Gastroesophageal sphincter (tissue), 4 donors: Measurements from ENCODE around the gene ADD3. TPM values are rescaled to one million over a fixed set of nuclear protein-coding genes. Genes with fewer than 3 reads are reported as not detected.

Experiments
- ATAC-seq: fragments of 150-250 bp; one replicate; pipeline ENCODE4 v1.9.1; 2016; ENCODE audit warnings: mild to moderate bottlenecking, moderate library complexity
- H3K27ac ChIP-seq, 4 donors: fragments of 200-600 bp; sonication (generic) in 3 of 4; 1 replicate in 3 of 4; 2 replicates in 1 of 4; pipeline ENCODE4 v1.5.1; 2016 to 2019
- H3K27me3 ChIP-seq: fragments of 200-600 bp; sonication (generic); one replicate; pipeline ENCODE4 v1.5.1; 2019
- H3K36me3 ChIP-seq, 2 donors: fragments of 200-600 bp; sonication (generic); one replicate each; pipeline ENCODE4 v1.5.1; 2019; ENCODE audit warnings: control low read depth in 1 of 2
- H3K4me1 ChIP-seq, 3 donors: fragments of 200-600 bp; sonication (generic); 1 replicate in 2 of 3; 2 replicates in 1 of 3; pipeline ENCODE4 v1.5.1; 2016 to 2019; ENCODE audit warnings: control low read depth in 2 of 3
- H3K4me3 ChIP-seq, 2 donors: fragments of 200-600 bp; sonication (generic); one replicate each; pipeline ENCODE4 v1.5.1; 2019; ENCODE audit warnings: mild to moderate bottlenecking in 1 of 2, moderate library complexity in 1 of 2
- H3K9me3 ChIP-seq, 3 donors: fragments of 200-600 bp; sonication (generic); one replicate each; pipeline ENCODE4 v1.5.1; 2017 to 2019; ENCODE audit warnings: control low read depth in 2 of 3
- EP300 ChIP-seq: sonication (generic); formaldehyde crosslinking; IDR thresholded peaks from one replicate; pipeline ENCODE4 v1.6.1; 2017; ENCODE audit warnings: antibody characterized with exemption, mild to moderate bottlenecking
- POLR2A ChIP-seq, 2 donors: fragments of 450-650 bp; IDR thresholded peaks; one replicate each; pipeline ENCODE4 v1.6.1; 2017; ENCODE audit warnings: antibody characterized with exemption in 2 of 2, mild to moderate bottlenecking in 2 of 2, moderate library complexity in 1 of 2
- POLR2AphosphoS5 ChIP-seq: sonication (generic); formaldehyde crosslinking; IDR thresholded peaks from one replicate; pipeline ENCODE4 v1.6.1; 2017; ENCODE audit warnings: antibody characterized with exemption
- WGBS, 2 donors: methylation state at CpG; one replicate each; pipeline ENCODE4 v1.1.5; 2018; ENCODE audit warnings: low coverage in 1 of 2; 5-methylcytosine and 5-hydroxymethylcytosine counted together
- total RNA-seq, 4 donors: library from RNA; depleted of rRNA; stranded (reverse); fragments of >200 nt; gene quantifications; one replicate each; pipeline ENCODE4 v1.1.0, GENCODE V29; 2016
- TF ChIP-seq, protein P1 (sequence below), 4 experiments: fragments of 200-600 bp in 2 of 4; fragments of 450-650 bp in 2 of 4; sonication (generic) in 1 of 4; IDR thresholded peaks; one replicate each; pipeline ENCODE4 v1.5.1; 2017 to 2019; ENCODE audit warnings: antibody characterized with exemption in 4 of 4, mild to moderate bottlenecking in 2 of 4, moderate library complexity in 2 of 4

ADD3 gene
- total RNA-seq, 4 donors from 2014 or later: 50.3 to 277 (median 118) TPM

DNA sequence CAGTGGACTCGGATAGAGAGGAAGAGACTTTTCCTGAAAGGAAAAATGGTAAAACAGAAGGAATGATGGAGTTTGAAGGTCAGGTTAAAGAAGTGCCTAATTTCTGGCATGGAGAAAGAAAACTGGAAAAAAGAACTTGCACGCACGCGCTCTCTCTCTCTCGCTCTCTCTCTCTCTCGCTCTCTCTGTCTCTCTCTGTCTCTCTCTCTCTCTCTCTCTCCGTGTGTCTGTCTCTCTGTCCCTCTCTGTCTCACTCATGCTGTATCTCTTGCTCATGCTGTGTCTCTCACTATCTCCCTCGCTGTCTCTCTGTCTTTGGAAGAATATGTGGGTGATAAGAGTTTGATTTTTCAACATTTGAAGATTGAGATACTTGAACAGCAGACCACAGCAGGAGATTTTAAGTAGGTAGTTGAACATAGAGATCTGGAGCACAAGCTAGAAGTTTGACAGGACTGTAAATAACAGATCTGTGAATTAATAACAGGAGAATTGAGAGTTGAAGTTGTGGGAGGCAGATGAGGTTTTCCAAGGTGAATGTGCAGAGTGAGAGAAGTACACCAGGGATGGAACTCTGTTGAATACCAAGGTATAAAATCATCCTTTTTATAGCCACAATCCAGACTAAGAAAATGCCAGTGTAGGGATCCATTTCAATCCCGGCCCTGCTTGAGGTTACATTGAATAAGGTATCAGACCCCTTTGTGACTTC is 33.1 kb downstream of the ADD3 start:
- Histone ChIP-seq H3K27ac (no peak overlapping the region), H3K9me3 (no peaks in the 10 kb centered on the region), H3K4me3 (no peak overlapping the region), H3K4me1 (peaks cover 0 to 9% (median 2%) of the 10 kb centered on the region in 3 donors), H3K36me3 (no peaks in the 10 kb centered on the region), H3K27me3 (no peaks in the 10 kb centered on the region)
- ATAC-seq: no peak
- TF ChIP-seq POLR2AphosphoS5 (no peak), EP300 (no peak), POLR2A (IDR thresholded peaks at IDR 0.05) (no peak)
- TF ChIP-seq, protein P1, sequence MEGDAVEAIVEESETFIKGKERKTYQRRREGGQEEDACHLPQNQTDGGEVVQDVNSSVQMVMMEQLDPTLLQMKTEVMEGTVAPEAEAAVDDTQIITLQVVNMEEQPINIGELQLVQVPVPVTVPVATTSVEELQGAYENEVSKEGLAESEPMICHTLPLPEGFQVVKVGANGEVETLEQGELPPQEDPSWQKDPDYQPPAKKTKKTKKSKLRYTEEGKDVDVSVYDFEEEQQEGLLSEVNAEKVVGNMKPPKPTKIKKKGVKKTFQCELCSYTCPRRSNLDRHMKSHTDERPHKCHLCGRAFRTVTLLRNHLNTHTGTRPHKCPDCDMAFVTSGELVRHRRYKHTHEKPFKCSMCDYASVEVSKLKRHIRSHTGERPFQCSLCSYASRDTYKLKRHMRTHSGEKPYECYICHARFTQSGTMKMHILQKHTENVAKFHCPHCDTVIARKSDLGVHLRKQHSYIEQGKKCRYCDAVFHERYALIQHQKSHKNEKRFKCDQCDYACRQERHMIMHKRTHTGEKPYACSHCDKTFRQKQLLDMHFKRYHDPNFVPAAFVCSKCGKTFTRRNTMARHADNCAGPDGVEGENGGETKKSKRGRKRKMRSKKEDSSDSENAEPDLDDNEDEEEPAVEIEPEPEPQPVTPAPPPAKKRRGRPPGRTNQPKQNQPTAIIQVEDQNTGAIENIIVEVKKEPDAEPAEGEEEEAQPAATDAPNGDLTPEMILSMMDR (IDR thresholded peaks at IDR 0.05): no peak
- WGBS, 2 donors: 84 to 99% methylated on average over 7 to 9 of the region's 9 CpGs

DNA sequence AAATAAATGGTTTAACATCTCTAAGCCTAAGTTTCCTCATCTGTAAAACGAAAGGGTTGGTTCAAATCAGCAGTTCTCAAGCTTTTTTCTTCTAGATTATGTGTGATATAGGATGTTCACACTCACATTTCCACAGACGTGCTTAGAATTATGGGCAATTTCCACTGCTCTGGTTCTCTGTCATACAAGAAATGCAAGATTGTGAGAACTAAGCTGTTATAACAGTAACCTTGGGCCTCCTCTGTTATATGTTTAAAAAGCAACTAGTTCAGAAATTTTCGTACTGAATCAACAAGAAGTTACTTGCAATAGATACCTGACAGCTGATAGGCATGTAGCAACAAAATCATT is 33.7 kb downstream of the ADD3 start:
- H3K9me3 ChIP-seq: no peaks in the 10 kb centered on the region
- no peaks in the 10 kb centered on the region for H3K36me3 ChIP-seq
- H3K4me1 ChIP-seq: peaks cover 0 to 9% (median 2%) of the 10 kb centered on the region in 3 donors
- WGBS, 2 donors: 64 to 73% methylated on average over 3 of the region's 3 CpGs
- TF ChIP-seq, protein P1 (IDR thresholded peaks at IDR 0.05): no peak
- TF ChIP-seq EP300 (no peak), POLR2AphosphoS5 (no peak)
- H3K4me3 ChIP-seq: no peak overlapping the region
- no peak overlapping the region for H3K27ac ChIP-seq
- no peak for ATAC-seq
- H3K27me3 ChIP-seq: no peaks in the 10 kb centered on the region

DNA sequence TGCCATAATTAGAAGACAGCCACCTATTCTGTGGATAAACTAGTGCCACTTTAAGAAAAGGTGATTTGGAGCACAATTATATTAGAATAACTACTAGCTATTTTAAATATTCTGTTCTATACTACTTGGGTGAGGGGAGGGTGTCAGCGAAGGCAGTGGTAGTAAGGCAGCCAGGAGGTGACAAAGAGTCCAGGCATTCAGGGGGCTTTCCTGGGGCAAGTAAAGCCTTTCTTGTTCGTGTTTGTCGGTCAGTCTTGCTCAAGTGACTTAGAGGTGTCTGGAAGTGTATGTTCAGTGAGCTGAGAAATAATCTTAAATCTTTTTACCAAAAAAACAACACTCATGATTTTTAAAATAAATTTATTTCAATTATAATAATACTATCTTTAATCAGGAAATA is 34.4 kb downstream of the ADD3 start:
- Histone ChIP-seq H3K9me3 (no peaks in the 10 kb centered on the region), H3K36me3 (no peaks in the 10 kb centered on the region), H3K4me3 (no peak overlapping the region), H3K27me3 (no peaks in the 10 kb centered on the region), H3K27ac (no peak overlapping the region), H3K4me1 (peaks cover 0 to 9% (median 2%) of the 10 kb centered on the region in 3 donors)
- WGBS, 2 donors: 60 to 70% methylated on average over 3 of the region's 3 CpGs
- no peak for ATAC-seq
- TF ChIP-seq EP300: no peak
- TF ChIP-seq POLR2A (IDR thresholded peaks at IDR 0.05): no peak
- no peak for TF ChIP-seq POLR2AphosphoS5
- TF ChIP-seq, protein P1 (IDR thresholded peaks at IDR 0.05): no peak

DNA sequence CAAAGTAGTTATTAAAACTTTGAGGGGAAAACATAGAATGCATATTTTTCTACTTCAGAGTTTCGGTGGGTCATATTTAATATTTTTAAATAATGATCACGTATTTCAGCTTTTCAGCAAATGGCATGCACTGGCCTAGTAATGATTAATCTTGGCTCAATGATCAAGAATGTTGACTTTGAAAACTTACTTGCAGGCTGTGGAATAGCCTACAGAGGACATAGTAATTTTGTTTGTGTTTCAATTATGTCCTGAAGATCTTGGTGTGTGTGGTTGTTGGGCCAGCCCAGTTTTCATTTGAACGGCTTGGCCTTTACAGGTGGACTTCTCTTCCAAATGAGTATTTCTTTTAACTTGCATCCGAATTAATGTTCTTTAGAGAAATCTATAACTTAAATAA is 35.1 kb downstream of the ADD3 start:
- no peak overlapping the region for H3K4me3 ChIP-seq
- no peak for ATAC-seq
- H3K27me3 ChIP-seq: no peaks in the 10 kb centered on the region
- WGBS, 2 donors: 89 to 90% methylated on average over 4 of the region's 4 CpGs
- H3K9me3 ChIP-seq: no peaks in the 10 kb centered on the region
- H3K36me3 ChIP-seq: no peaks in the 10 kb centered on the region
- H3K4me1 ChIP-seq: peaks cover 0 to 9% (median 2%) of the 10 kb centered on the region in 3 donors
- TF ChIP-seq POLR2A (IDR thresholded peaks at IDR 0.05): no peak
- no peak for TF ChIP-seq POLR2AphosphoS5
- no peak for TF ChIP-seq EP300
- TF ChIP-seq, protein P1 (IDR thresholded peaks at IDR 0.05): no peak
- no peak overlapping the region for H3K27ac ChIP-seq

DNA sequence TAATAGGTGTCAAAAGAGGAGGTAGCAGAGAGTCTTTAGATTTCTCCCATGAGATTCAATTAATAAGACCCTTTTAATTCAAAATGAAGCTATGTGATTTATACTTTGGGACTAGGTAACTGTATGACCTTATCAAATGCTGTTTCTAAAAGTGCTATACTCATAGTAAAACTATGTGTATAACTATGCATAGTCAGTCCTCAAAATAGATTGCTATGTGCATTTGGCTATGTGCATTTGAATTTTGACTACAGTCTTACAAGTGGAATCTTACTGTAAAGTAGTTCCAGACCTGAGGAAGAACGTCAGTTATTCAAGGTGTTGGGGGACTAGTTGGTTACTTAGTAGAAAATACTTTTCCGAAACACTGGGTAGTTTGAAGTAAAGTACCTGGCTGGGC is 36.9 kb downstream of the ADD3 start:
- TF ChIP-seq EP300 (no peak), POLR2AphosphoS5 (no peak), POLR2A (IDR thresholded peaks at IDR 0.05) (no peak)
- no peaks in the 10 kb centered on the region for H3K36me3 ChIP-seq
- ATAC-seq: no peak
- WGBS, 2 donors: 60 to 90% methylated on average over 2 of the region's 2 CpGs
- peaks cover 0 to 9% (median 0%) of the 10 kb centered on the region in 3 donors for H3K4me1 ChIP-seq
- H3K27ac ChIP-seq: no peak overlapping the region
- H3K4me3 ChIP-seq: no peak overlapping the region
- H3K9me3 ChIP-seq: peaks cover 0 to 3% (median 0%) of the 10 kb centered on the region in 3 donors
- H3K27me3 ChIP-seq: no peaks in the 10 kb centered on the region
